Superior temporal gyrus (tissue), 1 donor: ENCODE results near the gene PHC1.
A peak's percentile ranks its signal among the peaks of the same experiment; 100 is the strongest.
"Not testable (repeated sequence)": the region's sequence is repeated elsewhere in the genome, so short reads cannot be mapped to it uniquely, and the experiment has no call there.

Experiments used
- DNase-seq: peaks from one replicate; pipeline ENCODE4 v3.0.0-alpha.2; 2016; ENCODE audit errors: extremely low spot score

The PHC1 gene

DNA sequence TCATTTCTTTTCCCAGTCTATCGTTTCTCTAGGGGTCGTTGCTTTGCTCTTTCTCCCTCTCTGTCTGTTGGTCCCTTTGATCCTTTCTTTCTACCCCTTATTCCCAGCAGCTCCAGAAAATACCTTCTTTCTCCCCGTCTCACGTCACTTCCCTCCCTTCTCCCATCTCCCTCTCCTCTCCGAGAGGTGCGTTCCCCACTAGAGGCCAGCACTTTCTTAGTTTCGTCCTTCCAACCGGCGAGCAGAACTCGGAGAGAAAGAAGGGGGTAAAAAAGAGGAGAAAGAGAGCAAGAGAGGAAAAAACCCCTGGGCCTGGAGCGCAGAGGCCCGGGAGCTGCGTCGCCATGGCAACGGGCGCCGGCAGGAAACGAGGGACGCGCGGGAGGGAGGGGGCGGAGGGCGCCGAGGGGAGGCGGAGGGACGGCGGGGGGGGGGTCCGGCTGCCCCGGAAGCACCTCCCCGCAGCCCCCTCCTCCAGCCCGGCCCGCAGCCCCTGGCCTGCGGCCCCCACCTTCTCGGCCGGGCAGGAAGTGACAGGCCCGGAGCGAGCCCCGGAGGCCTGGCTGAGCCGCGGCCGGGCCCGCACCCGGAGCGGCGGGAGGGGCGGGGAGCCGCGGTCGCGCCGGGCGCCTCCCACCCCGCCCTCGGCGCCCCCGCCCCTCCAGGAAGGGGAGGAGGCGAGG, at the start of gene PHC1:
Gene PHC1 (plus strand): TSS at position 477 of the 683 bp plus-strand sequence. CDS start 3,169 bp downstream, outside the sequence.
- peak; percentile 81 for DNase-seq

GRCh38 chr12:8866429-8866828, 47.9 kb upstream of the PHC1 start:
- no peak for DNase-seq

DNA sequence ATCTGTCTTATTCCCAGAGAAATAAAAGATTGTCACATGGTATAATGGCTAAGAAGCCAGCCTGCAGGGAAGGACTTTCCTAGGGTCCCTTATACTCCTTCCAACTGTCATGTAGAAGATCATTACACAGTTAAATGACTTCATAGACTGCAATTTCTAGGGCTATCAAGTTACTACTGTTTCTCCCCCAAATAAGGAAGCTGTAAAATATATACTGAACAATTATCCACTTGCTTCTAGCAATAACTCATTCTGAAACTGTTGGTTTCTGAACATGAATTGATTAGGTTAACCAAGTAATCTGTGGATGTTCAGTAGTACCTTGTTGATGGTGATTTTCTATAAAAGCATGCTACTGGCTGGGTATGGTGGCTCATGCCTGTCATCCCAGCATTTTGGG, 47.3 kb upstream of the PHC1 start:
- DNase-seq: no peak

GRCh38 chr12:8867786-8868185, 46.5 kb upstream of the PHC1 start:
- DNase-seq: no peak

DNA sequence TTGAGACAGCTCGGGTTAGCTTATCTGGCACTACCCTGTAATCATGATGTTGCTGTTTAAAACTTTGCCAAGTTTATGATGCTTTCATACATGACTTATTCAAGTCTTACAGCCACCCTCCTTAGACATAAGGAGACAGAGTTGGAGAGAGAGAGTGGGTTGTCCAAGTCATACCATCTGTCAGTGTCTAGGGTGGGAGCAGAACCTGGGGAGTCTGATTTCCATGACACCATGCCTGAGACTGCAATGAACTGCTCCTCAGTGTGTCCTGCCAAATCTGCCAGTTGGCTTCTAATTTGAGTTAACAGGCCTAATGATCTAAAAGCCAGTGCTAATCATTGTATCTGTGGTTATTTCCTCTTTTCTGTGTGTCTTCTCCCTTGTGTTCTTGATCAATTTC, 43.7 kb upstream of the PHC1 start:
- no peak for DNase-seq

DNA sequence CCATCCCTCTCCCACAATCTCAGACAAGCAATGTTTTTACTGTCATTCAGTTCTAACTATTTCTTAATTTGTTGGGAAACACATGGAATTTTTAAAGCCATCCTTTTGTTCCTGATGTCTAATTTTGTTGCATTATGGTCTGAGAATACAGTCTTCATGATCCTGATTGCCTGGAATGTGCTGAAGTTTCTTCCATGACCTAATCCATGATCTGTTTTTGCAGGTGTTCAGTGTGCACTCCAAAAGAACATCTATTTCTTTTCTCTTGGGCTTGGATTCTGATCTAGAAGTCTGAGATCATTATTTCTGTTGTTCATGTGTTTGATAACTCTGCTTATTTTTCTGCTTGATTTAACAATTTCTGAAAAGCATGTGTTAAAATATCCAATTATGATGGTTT, 43.2 kb upstream of the PHC1 start:
- DNase-seq: no peak

DNA sequence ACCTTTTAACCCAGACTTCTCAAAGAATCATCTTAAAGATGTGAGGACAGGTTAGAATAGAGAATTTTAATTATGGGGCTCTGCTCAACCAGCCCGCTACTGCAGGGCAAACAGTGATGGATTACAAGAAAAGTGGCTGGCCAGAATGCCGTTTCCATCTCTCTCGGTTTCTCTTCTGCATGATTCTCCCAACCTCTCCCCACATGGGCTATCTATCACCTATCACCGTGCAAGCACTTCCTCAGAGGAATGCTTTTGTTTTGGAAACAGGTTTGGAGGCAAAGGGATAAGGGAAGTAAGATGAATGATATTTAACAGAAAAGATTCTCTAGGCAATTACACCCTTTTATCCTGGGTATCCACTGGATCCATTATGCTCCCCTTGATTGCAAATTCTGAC, 37.4 kb upstream of the PHC1 start:
- DNase-seq: no peak

- DNase-seq: no peak
Observed at GRCh38 chr12:8886502-8887284, 27.6 kb upstream of the PHC1 start.

DNA sequence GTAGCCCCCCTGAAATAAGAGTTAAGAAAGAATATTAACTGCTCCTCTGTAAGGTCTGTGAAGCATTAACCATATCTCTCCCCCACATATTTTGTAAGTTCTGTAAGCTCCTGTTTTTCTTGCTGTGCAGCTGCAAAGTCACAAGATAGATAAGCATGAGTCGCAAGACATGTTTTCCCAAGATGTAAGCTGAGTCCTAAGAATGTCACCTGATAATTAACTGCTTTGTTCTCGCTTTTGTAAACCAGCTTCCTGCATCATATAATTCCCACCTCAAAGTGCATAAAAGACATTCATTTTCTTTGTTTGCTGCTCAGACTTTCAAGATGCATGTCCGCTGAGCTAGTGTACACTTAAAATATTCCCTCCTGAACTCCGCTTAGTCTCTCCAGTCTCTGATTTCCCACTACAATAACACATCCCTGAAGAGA, 27.0 kb upstream of the PHC1 start:
- DNase-seq: no peak

GRCh38 chr12:8890313-8891085, 23.8 kb upstream of the PHC1 start:
- DNase-seq: peak; percentile 82

GRCh38 chr12:8891976-8892375, 22.3 kb upstream of the PHC1 start:
- no peak for DNase-seq

GRCh38 chr12:8894378-8894777, 19.9 kb upstream of the PHC1 start:
- DNase-seq: no peak

DNA sequence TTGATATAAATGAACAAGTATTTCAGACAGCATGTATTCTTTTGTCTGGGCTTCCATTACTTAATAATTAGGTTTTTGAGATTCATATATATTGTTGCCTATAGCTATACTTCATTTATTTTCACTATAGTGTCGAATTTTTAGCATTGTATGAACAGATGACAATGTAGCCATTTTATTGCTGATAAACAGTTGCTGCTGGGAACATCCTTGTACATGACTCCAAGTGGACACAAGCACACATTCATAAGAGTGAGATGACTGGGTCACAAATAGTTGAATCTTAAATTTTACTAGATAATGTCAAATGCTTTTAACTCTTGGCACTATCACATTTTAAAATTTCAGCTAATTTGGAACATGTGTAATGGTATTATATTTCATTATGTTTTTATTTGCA, 19.3 kb upstream of the PHC1 start:
- no peak for DNase-seq

DNA sequence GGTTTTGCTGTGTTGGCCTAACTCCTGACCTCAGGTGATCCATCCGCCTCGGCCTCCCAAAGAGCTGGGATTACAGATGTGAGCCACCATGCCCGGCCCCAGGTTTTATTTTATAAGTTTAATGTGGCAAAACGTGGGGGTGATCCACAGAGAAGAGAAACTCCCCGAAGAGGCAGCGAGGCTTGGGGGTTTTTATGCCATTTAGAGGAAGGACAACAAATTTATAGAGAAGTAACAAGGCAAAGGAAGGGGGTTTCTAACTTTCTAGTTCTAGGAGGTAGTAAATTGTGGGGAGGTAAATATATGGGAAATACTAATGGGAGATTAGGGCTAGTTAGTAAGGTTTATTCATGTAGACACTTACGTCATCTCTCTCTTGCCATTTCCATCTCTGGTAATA, 17.2 kb upstream of the PHC1 start:
- no peak for DNase-seq

DNA sequence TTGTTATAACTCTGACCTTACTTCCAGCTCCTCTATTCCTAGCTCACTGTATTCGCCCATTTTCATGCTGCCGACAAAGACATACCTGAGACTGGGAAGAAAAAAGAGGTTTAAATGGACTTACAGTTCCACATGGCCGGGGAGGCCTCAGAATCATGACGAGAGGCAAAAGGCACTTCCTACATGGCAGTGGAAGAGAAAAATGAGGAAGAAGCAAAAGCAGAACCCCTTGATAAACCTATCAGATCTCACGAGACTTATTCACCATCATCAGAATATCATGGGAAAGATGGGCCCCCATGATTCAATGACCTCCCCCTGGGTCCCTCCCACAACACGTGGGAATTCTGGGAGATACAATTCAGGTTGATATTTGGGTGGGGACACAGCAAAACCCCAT, 14.5 kb upstream of the PHC1 start:
- no peak for DNase-seq

- not testable (repeated sequence) for DNase-seq
Observed at GRCh38 chr12:8902703-8903102, 11.6 kb upstream of the PHC1 start.

DNA sequence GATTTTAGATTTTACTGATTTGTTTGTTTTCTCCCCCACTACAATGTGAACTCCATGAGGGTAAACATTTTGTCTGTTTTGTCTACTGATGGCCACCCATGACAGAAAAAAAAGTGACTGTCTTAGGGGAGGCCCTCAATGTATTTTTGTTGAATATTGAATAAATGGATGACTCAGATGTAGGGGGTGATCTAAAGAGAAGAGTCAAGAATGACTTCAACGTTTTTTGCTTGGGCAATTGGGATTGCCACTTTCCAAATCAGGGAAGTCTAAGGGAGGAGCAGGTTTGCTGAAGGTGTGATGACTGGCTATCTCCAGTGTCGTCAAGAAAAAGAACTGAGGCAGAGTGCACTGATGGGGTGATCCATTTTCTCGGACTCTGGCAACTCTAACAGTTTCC, 10.7 kb upstream of the PHC1 start:
- DNase-seq: no peak

- no peak for DNase-seq
Observed at GRCh38 chr12:8904665-8905064, 9.6 kb upstream of the PHC1 start.

DNA sequence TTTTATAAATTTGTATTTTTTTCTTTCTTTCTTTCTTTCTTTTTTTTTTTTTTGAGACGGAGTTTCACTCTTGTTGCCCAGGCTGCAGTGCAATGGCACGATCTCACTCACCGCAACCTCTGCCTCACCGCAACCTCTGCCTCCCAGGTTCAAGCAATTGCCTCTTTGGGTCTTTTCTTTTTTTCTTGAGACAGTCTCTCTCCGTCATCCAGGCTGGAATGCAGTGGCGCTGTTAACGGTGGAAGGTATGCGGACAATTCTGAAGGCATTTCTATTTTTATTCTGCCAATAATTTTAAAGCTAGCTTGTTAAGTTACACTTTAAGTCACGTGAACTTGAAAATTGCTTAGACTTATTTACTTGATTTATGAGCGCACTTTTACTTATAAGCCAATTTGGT, 8.8 kb upstream of the PHC1 start:
- DNase-seq: no peak

DNA sequence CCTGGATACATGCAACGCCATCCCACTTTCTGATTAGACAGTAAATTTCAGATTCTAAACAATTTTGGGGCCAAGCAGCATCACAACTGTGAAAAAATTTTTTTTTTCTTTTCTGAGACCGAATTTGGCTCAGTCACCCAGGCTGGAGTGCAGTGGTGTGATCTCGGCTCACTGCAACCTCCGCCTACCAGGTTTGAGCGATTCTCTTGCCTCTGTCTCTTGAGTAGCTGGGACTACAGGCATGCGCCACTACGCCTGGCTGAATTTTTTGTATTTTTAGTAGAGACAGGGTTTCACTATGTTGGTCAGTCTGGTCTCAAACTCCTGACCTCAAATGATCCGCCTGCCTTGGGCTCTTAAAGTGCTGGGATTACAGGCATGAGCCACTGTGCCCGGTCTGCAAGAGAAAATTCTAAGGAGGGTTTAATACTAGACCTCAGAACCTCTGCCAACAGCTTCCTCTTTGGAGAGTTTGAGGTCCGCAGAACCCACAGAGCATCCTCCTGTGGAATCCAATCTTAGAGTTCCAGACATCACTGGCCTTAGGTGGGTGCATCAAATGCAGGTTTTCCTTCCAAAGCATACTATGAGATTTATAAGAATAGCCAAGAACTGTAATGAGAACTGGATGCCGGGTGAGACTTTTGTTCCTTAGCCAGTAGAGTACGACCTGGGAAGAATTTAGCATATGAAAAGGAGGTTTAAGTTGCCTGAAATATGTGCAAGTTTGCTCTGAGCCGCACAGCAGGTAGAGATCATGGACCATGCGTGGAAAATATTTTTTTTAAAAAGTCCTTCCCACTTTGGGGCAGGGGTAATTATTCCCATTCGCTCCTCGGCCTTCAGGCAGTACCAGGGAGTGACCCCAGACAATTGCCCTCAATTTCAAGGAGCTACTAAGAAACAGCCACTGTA, 7.8 kb upstream of the PHC1 start:
- no peak for DNase-seq

GRCh38 chr12:8907513-8907912, 6.8 kb upstream of the PHC1 start:
- DNase-seq: no peak

- DNase-seq: no peak
Observed at GRCh38 chr12:8909752-8910151, 4.6 kb upstream of the PHC1 start.
